ENCODE measurements around the gene SLC39A12. TPM values are rescaled to one million over a fixed set of nuclear protein-coding genes. Genes with fewer than 3 reads are reported as not detected.

SLC39A12 gene
- polyA plus RNA-seq, 1 experiment, result not detected

DNA sequence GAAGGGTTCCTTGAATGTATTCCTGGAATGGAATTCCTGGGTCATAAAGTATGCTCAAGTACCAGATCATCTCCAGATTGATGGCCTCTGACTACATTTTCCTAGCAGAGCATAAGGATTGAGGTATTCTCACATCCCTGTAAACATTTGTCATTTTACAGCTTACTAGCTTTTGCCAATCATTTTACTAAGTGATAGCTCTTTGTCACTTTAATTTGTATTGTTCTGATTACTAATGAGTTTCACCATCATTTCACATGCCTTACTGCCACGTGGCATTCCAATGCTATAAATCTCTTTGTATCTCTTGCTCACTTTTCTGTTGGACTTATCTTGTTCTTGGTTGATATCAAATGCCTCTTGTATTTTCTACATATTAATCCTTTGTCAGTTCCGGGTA lies 119.9 kb downstream of the SLC39A12 start:
- ChIA-PET POLR2A (no interaction called here), CTCF (interaction anchor here (1.1 kb wide), 1 partner anchor 33 kb away, joined by 3 read pairs; no protein-coding TSS in a partner anchor)
- TF ChIP-seq, protein P1, sequence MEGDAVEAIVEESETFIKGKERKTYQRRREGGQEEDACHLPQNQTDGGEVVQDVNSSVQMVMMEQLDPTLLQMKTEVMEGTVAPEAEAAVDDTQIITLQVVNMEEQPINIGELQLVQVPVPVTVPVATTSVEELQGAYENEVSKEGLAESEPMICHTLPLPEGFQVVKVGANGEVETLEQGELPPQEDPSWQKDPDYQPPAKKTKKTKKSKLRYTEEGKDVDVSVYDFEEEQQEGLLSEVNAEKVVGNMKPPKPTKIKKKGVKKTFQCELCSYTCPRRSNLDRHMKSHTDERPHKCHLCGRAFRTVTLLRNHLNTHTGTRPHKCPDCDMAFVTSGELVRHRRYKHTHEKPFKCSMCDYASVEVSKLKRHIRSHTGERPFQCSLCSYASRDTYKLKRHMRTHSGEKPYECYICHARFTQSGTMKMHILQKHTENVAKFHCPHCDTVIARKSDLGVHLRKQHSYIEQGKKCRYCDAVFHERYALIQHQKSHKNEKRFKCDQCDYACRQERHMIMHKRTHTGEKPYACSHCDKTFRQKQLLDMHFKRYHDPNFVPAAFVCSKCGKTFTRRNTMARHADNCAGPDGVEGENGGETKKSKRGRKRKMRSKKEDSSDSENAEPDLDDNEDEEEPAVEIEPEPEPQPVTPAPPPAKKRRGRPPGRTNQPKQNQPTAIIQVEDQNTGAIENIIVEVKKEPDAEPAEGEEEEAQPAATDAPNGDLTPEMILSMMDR (IDR thresholded peaks at IDR 0.05; ENCODE audit: insufficient read depth, low read depth, low read length), result no peak
- Histone ChIP-seq H3K27me3 (ENCODE audit: control insufficient read depth, insufficient read depth, low read length) (no peaks in the 10 kb centered on the region), H3K36me3 (ENCODE audit: control insufficient read depth, insufficient read depth, low read length) (no peaks in the 10 kb centered on the region), H3K4me3 (ENCODE audit: low read depth, low read length) (no peak overlapping the region)
- no peak for DNase-seq (ENCODE audit: low read depth)

GRCh38 chr10:18073314-18073713 lies 121.6 kb downstream of the SLC39A12 start:
- ChIA-PET CTCF (interaction anchor here (0.5 to 0.9 kb wide), 3 partner anchors 9 to 470 kb away, joined by 3 to 4 read pairs (median 4); no protein-coding TSS in a partner anchor), POLR2A (no interaction called here)
- Histone ChIP-seq H3K27me3 (ENCODE audit: control insufficient read depth, insufficient read depth, low read length) (no peaks in the 10 kb centered on the region), H3K4me3 (ENCODE audit: low read depth, low read length) (no peak overlapping the region), H3K36me3 (ENCODE audit: control insufficient read depth, insufficient read depth, low read length) (no peaks in the 10 kb centered on the region)
- TF ChIP-seq, protein P1 (IDR thresholded peaks at IDR 0.05; ENCODE audit: insufficient read depth, low read depth, low read length), result no peak
- DNase-seq (ENCODE audit: low read depth), result no peak

GRCh38 chr10:18075881-18076280 lies 124.2 kb downstream of the SLC39A12 start:
- DNase-seq (ENCODE audit: low read depth), result no peak
- ChIA-PET CTCF (no interaction called here), POLR2A (no interaction called here)
- H3K27me3 ChIP-seq (ENCODE audit: control insufficient read depth, insufficient read depth, low read length), result no peaks in the 10 kb centered on the region
- no peak overlapping the region for H3K4me3 ChIP-seq (ENCODE audit: low read depth, low read length)
- TF ChIP-seq, protein P1 (IDR thresholded peaks at IDR 0.05; ENCODE audit: insufficient read depth, low read depth, low read length), result no peak
- no peaks in the 10 kb centered on the region for H3K36me3 ChIP-seq (ENCODE audit: control insufficient read depth, insufficient read depth, low read length)

- no peak overlapping the region for H3K4me3 ChIP-seq (ENCODE audit: low read depth, low read length)
- DNase-seq (ENCODE audit: low read depth), result no peak
- no peaks in the 10 kb centered on the region for H3K27me3 ChIP-seq (ENCODE audit: control insufficient read depth, insufficient read depth, low read length)
- H3K36me3 ChIP-seq (ENCODE audit: control insufficient read depth, insufficient read depth, low read length), result no peaks in the 10 kb centered on the region
- ChIA-PET CTCF (interaction anchor here (1.0 kb wide), 1 partner anchor 12 kb away, joined by 3 read pairs; no protein-coding TSS in a partner anchor), POLR2A (no interaction called here)
- TF ChIP-seq, protein P1 (IDR thresholded peaks at IDR 0.05; ENCODE audit: insufficient read depth, low read depth, low read length), result no peak
Observed at GRCh38 chr10:18079665-18080295, 128.1 kb downstream of the SLC39A12 start.

DNA sequence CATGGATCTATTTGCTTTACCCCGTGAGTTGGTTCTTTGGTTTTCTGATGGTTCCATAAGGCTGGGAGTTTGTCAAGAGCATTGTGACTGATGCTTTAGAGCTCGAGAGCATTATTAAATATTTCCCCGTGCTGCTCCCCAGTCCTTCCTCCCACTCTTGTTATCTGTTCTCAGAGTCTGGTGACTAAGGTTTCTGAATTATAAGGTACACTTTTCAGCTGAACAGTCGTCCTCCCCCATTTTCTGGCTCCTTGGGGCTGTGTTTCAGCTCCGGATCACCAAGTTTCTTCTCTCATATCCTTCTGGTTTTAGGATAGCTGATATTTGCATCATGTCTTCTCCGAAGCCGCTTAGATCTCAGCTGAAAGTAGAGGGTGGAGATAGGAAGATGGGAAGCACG lies 130.7 kb downstream of the SLC39A12 start:
- ChIA-PET POLR2A (no interaction called here), CTCF (interaction anchor here (1.6 kb wide), 1 partner anchor 9 kb away, joined by 4 read pairs; no protein-coding TSS in a partner anchor)
- no peaks in the 10 kb centered on the region for H3K36me3 ChIP-seq (ENCODE audit: control insufficient read depth, insufficient read depth, low read length)
- TF ChIP-seq, protein P1 (IDR thresholded peaks at IDR 0.05; ENCODE audit: insufficient read depth, low read depth, low read length), result no peak
- no peak for DNase-seq (ENCODE audit: low read depth)
- no peaks in the 10 kb centered on the region for H3K27me3 ChIP-seq (ENCODE audit: control insufficient read depth, insufficient read depth, low read length)
- no peak overlapping the region for H3K4me3 ChIP-seq (ENCODE audit: low read depth, low read length)
